ENCODE results near the gene ARMCX6.
"Not testable (repeated sequence)": the region's sequence is repeated elsewhere in the genome, so short reads cannot be mapped to it uniquely, and the experiment has no call there.

The ARMCX6 gene

GRCh38 chrX:101605146-101605545 is 12.7 kb downstream of the ARMCX6 start:
- no peak for DNase-seq (ENCODE audit: low read depth in 1 of 2, low spot score in 1 of 2)
- no peak for TF ChIP-seq GABPA (IDR thresholded peaks at IDR 0.05; ENCODE audit: low read depth)
- TF ChIP-seq CTCF (IDR thresholded peaks at IDR 0.05; ENCODE audit: insufficient read depth, low read length), result no peak
- no peak for TF ChIP-seq REST (IDR thresholded peaks at IDR 0.05; ENCODE audit: insufficient replicate concordance, low read depth)
- TF ChIP-seq POLR2AphosphoS5 (IDR thresholded peaks at IDR 0.05; ENCODE audit: low read depth), result no peak
- no peak for TF ChIP-seq SPI1 (IDR thresholded peaks at IDR 0.05; ENCODE audit: borderline replicate concordance, low read depth)
- Histone ChIP-seq H3K27me3 (ENCODE audit: insufficient read depth, poor library complexity, severe bottlenecking) (peaks cover 10% of the 10 kb centered on the region), H3K27ac (replicated peaks) (no peak overlapping the region), H3K4me3 (replicated peaks; ENCODE audit: insufficient read depth, low read length) (no peak overlapping the region)

GRCh38 chrX:101602077-101602476 is 15.7 kb downstream of the ARMCX6 start:
- Histone ChIP-seq H3K27me3 (ENCODE audit: insufficient read depth, poor library complexity, severe bottlenecking) (peaks cover 10% of the 10 kb centered on the region), H3K4me3 (replicated peaks; ENCODE audit: insufficient read depth, low read length) (no peak overlapping the region), H3K27ac (replicated peaks) (no peak overlapping the region)
- no peak for DNase-seq (ENCODE audit: low read depth in 1 of 2, low spot score in 1 of 2)
- TF ChIP-seq REST (IDR thresholded peaks at IDR 0.05; ENCODE audit: insufficient replicate concordance, low read depth) (no peak), SPI1 (IDR thresholded peaks at IDR 0.05; ENCODE audit: borderline replicate concordance, low read depth) (no peak), CTCF (IDR thresholded peaks at IDR 0.05; ENCODE audit: insufficient read depth, low read length) (no peak), POLR2AphosphoS5 (IDR thresholded peaks at IDR 0.05; ENCODE audit: low read depth) (no peak), GABPA (IDR thresholded peaks at IDR 0.05; ENCODE audit: low read depth) (no peak)

- not testable (repeated sequence) for H3K4me3 ChIP-seq (replicated peaks; ENCODE audit: insufficient read depth, low read length); H3K27ac ChIP-seq (replicated peaks); DNase-seq (ENCODE audit: low read depth in 1 of 2, low spot score in 1 of 2)
- peaks cover 10% of the 10 kb centered on the region for H3K27me3 ChIP-seq (ENCODE audit: insufficient read depth, poor library complexity, severe bottlenecking)
Measured at GRCh38 chrX:101599592-101599991, 18.2 kb downstream of the ARMCX6 start.

- H3K27me3 ChIP-seq (ENCODE audit: insufficient read depth, poor library complexity, severe bottlenecking), result no peaks in the 10 kb centered on the region
- TF ChIP-seq REST (IDR thresholded peaks at IDR 0.05; ENCODE audit: insufficient replicate concordance, low read depth) (no peak), CTCF (IDR thresholded peaks at IDR 0.05; ENCODE audit: insufficient read depth, low read length) (no peak), POLR2AphosphoS5 (IDR thresholded peaks at IDR 0.05; ENCODE audit: low read depth) (no peak), GABPA (IDR thresholded peaks at IDR 0.05; ENCODE audit: low read depth) (no peak)
- H3K4me3 ChIP-seq (replicated peaks; ENCODE audit: insufficient read depth, low read length), result no peak overlapping the region
- no peak overlapping the region for H3K27ac ChIP-seq (replicated peaks)
- DNase-seq (ENCODE audit: low read depth in 1 of 2, low spot score in 1 of 2), result peak; percentile 12 to 29
Measured at GRCh38 chrX:101595739-101596419, 21.9 kb downstream of the ARMCX6 start.
